PC-9 (cell line): ENCODE results near the gene PRIM2.
"Not testable (repeated sequence)": the region's sequence is repeated elsewhere in the genome, so short reads cannot be mapped to it uniquely, and the experiment has no call there.

Experiments used
- CTCF ChIP-seq: fragments of 200-600 bp; sonication (generic); conservative IDR thresholded peaks from 2 replicates; pipeline ENCODE4 v1.6.1; 2017; ENCODE audit warnings: mixed run types, antibody characterized with exemption, mild to moderate bottlenecking, moderate library complexity
- EZH2 ChIP-seq: fragments of 200-600 bp; sonication (generic); IDR thresholded peaks from 2 replicates; pipeline ENCODE4 v1.8.0; 2017; ENCODE audit warnings: antibody characterized with exemption, low read depth

GRCh38 chr6:57474862-57475475 is 157.5 kb downstream of the PRIM2 start:
- TF ChIP-seq CTCF, EZH2: not testable (repeated sequence)
